ENCODE measurements around the gene ARAP2.

ARAP2 gene

GRCh38 chr4:36142504-36142903, 101.8 kb downstream of the ARAP2 start:
- no peaks in the 10 kb centered on the region for H3K27me3 ChIP-seq (ENCODE audit: insufficient read depth, low read length, poor library complexity, severe bottlenecking)
- H3F3A ChIP-seq (ENCODE audit: low read depth) = no peaks in the 10 kb centered on the region
- H3K79me2 ChIP-seq (ENCODE audit: insufficient read depth, low read length) = no peaks in the 10 kb centered on the region
- H2AFZ ChIP-seq (ENCODE audit: low read length) = no peak overlapping the region
- H3K9me3 ChIP-seq (ENCODE audit: insufficient read depth, low read depth, low read length) = no peaks in the 10 kb centered on the region
- H3K4me3 ChIP-seq (ENCODE audit: low read length, poor library complexity, severe bottlenecking) = no peak overlapping the region
- no peak for TF ChIP-seq EZH2phosphoT487 (IDR thresholded peaks at IDR 0.05; ENCODE audit: borderline replicate concordance)
- no peak for TF ChIP-seq CTCF (conservative IDR thresholded peaks at IDR 0.05; ENCODE audit: low read length)
- peaks cover 19% of the 10 kb centered on the region; the same call in 1 of the 2 replicates for H3K36me3 ChIP-seq (ENCODE audit: insufficient read depth, low read length)
- no peaks in the 10 kb centered on the region for H3K4me1 ChIP-seq (ENCODE audit: insufficient read depth, low read length, poor library complexity, severe bottlenecking)
- H4K20me1 ChIP-seq (ENCODE audit: insufficient read depth, low read length, poor library complexity, severe bottlenecking) = no peaks in the 10 kb centered on the region
- H3K4me2 ChIP-seq (ENCODE audit: low read depth, low read length, poor library complexity, severe bottlenecking) = no peak overlapping the region
- no peak overlapping the region for H3K9ac ChIP-seq (ENCODE audit: low read depth, low read length, poor library complexity, severe bottlenecking)
- H3K9me2 ChIP-seq (replicated peaks; ENCODE audit: low read depth, low read length) = no peaks in the 10 kb centered on the region

- H3K4me1 ChIP-seq (ENCODE audit: insufficient read depth, low read length, poor library complexity, severe bottlenecking) = no peaks in the 10 kb centered on the region
- no peaks in the 10 kb centered on the region for H3F3A ChIP-seq (ENCODE audit: low read depth)
- TF ChIP-seq CTCF (conservative IDR thresholded peaks at IDR 0.05; ENCODE audit: low read length) = no peak
- H3K36me3 ChIP-seq (ENCODE audit: insufficient read depth, low read length) = peaks cover 12% of the 10 kb centered on the region; the same call in 1 of the 2 replicates
- no peaks in the 10 kb centered on the region for H3K27me3 ChIP-seq (ENCODE audit: insufficient read depth, low read length, poor library complexity, severe bottlenecking)
- no peaks in the 10 kb centered on the region for H3K9me3 ChIP-seq (ENCODE audit: insufficient read depth, low read depth, low read length)
- no peaks in the 10 kb centered on the region for H3K79me2 ChIP-seq (ENCODE audit: insufficient read depth, low read length)
- H3K4me2 ChIP-seq (ENCODE audit: low read depth, low read length, poor library complexity, severe bottlenecking) = no peak overlapping the region
- H3K4me3 ChIP-seq (ENCODE audit: low read length, poor library complexity, severe bottlenecking) = no peak overlapping the region
- H3K9ac ChIP-seq (ENCODE audit: low read depth, low read length, poor library complexity, severe bottlenecking) = no peak overlapping the region
- no peak overlapping the region for H2AFZ ChIP-seq (ENCODE audit: low read length)
- H4K20me1 ChIP-seq (ENCODE audit: insufficient read depth, low read length, poor library complexity, severe bottlenecking) = no peaks in the 10 kb centered on the region
- no peaks in the 10 kb centered on the region for H3K9me2 ChIP-seq (replicated peaks; ENCODE audit: low read depth, low read length)
Measured at GRCh38 chr4:36141186-36141585, 103.1 kb downstream of the ARAP2 start.

GRCh38 chr4:36140421-36140820, 103.9 kb downstream of the ARAP2 start:
- H3F3A ChIP-seq (ENCODE audit: low read depth) = no peaks in the 10 kb centered on the region
- H3K9me2 ChIP-seq (replicated peaks; ENCODE audit: low read depth, low read length) = no peaks in the 10 kb centered on the region
- H3K4me1 ChIP-seq (ENCODE audit: insufficient read depth, low read length, poor library complexity, severe bottlenecking) = no peaks in the 10 kb centered on the region
- H3K4me3 ChIP-seq (ENCODE audit: low read length, poor library complexity, severe bottlenecking) = no peak overlapping the region
- H2AFZ ChIP-seq (ENCODE audit: low read length) = no peak overlapping the region
- no peaks in the 10 kb centered on the region for H4K20me1 ChIP-seq (ENCODE audit: insufficient read depth, low read length, poor library complexity, severe bottlenecking)
- no peaks in the 10 kb centered on the region for H3K79me2 ChIP-seq (ENCODE audit: insufficient read depth, low read length)
- peaks cover 5% of the 10 kb centered on the region; the same call in 1 of the 2 replicates for H3K36me3 ChIP-seq (ENCODE audit: insufficient read depth, low read length)
- H3K27me3 ChIP-seq (ENCODE audit: insufficient read depth, low read length, poor library complexity, severe bottlenecking) = no peaks in the 10 kb centered on the region
- no peak overlapping the region for H3K4me2 ChIP-seq (ENCODE audit: low read depth, low read length, poor library complexity, severe bottlenecking)
- no peak overlapping the region for H3K9ac ChIP-seq (ENCODE audit: low read depth, low read length, poor library complexity, severe bottlenecking)
- H3K9me3 ChIP-seq (ENCODE audit: insufficient read depth, low read depth, low read length) = no peaks in the 10 kb centered on the region
- TF ChIP-seq CTCF (conservative IDR thresholded peaks at IDR 0.05; ENCODE audit: low read length) (no peak), EZH2phosphoT487 (IDR thresholded peaks at IDR 0.05; ENCODE audit: borderline replicate concordance) (no peak)

All from Loucy (cell line).